Erythroblast (primary cell): ENCODE results near the gene NOD1.
"Not testable (repeated sequence)": the region's sequence is repeated elsewhere in the genome, so short reads cannot be mapped to it uniquely, and the experiment has no call there.

Experiments used
- GATA1 ChIP-seq: IDR thresholded peaks from 2 replicates; pipeline ENCODE4 v1.6.1; 2011; ENCODE audit warnings: low read depth, mild to moderate bottlenecking, control low read depth, low read length, moderate library complexity
- POLR2A ChIP-seq: IDR thresholded peaks from 2 replicates; pipeline ENCODE4 v1.6.1; 2011; ENCODE audit warnings: mild to moderate bottlenecking, low read length

DNA sequence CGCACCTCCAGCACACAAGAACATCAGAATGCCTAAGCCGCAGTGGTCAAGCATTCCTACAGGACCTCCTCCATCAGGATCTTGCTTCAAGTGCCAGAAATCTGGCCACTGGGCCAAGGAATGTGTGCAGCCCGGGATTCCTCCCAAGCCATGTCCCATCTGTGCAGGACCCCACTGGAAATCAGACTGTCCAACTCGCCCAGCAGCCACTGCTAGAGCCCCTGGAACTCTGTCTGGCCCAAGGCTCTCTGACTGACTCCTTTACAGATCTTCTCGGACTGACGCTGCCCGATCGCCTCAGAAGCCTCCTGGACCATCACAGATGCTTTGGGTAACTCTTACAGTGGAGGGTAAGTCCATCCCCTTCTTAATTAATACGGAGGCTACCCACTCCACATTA, 2.8 kb upstream of the NOD1 start:
- TF ChIP-seq POLR2A, GATA1: not testable (repeated sequence)
